Measurements from ENCODE around the gene ZNF677.
"Not testable (repeated sequence)": the region's sequence is repeated elsewhere in the genome, so short reads cannot be mapped to it uniquely, and the experiment has no call there.

Gene ZNF677

GRCh38 chr19:53192771-53193534, 61.7 kb downstream of the ZNF677 start, which contains the start of gene ZNF665:
TSS of gene ZNF665 (minus strand) at chr19:53193358. CDS start at chr19:53182898, 10,460 bp downstream.
- peak; percentile 85 for DNase-seq

GRCh38 chr19:53190253-53190652, 64.4 kb downstream of the ZNF677 start:
- DNase-seq, result no peak

GRCh38 chr19:53189691-53190198, 64.9 kb downstream of the ZNF677 start:
- not testable (repeated sequence) for DNase-seq

Data from stimulated activated CD4-positive, alpha-beta T cell treated with anti-CD3 and anti-CD28 coated beads, Interleukin-15, amount 100 ng/mL, for 24 hours (primary cell).